ENCODE results near the gene CNIH4. TPM values are rescaled to one million over a fixed set of nuclear protein-coding genes. Genes with fewer than 3 reads are reported as not detected.

Gene CNIH4
- total and polyA plus RNA-seq, 10 of the 15 experiments (the other 5 are each of a cell fraction or from before 2014, with no cell fraction given) = 23.2 to 173 (median 51.4) TPM

GRCh38 chr1:224328644-224329043 lies 28.0 kb upstream of the CNIH4 start (continued):
- no peak for TF ChIP-seq MLLT1 (IDR thresholded peaks at IDR 0.05)
- no peak for TF ChIP-seq SMAD1 (IDR thresholded peaks at IDR 0.05; ENCODE audit: low read depth, partially characterized antibody)
- no peak for TF ChIP-seq ATF2 (IDR thresholded peaks at IDR 0.05; ENCODE audit: low read length)
- no peak for TF ChIP-seq E2F4 (IDR thresholded peaks at IDR 0.05; ENCODE audit: low read depth, low read length)
- TF ChIP-seq BACH1 (IDR thresholded peaks at IDR 0.05; ENCODE audit: borderline replicate concordance) = no peak
- TF ChIP-seq PBX3 (IDR thresholded peaks at IDR 0.05; ENCODE audit: insufficient replicate concordance, low read depth, low read length) = no peak
